Coronary artery (tissue), 2 donors: ENCODE data around the gene KBTBD4.
"Not testable (repeated sequence)": the region's sequence is repeated elsewhere in the genome, so short reads cannot be mapped to it uniquely, and the experiment has no call there.

Experiments used
- DNase-seq: peaks from one replicate; pipeline ENCODE4 v3.0.0-alpha.2; 2017; ENCODE audit warnings: low spot score
- H3K27ac ChIP-seq, 2 donors: fragments of 200-600 bp; sonication (generic); one replicate each; pipeline ENCODE4 v1.5.1; 2016 to 2019
- H3K4me3 ChIP-seq: fragments of 200-600 bp; sonication (generic); 2 replicates; pipeline ENCODE4 v1.5.1; 2016; ENCODE audit warnings: mild to moderate bottlenecking, moderate library complexity
- TF ChIP-seq, protein P1 (sequence below): fragments of 200-600 bp; sonication (generic); IDR thresholded peaks from one replicate; pipeline ENCODE4 v1.5.1; 2019; ENCODE audit warnings: antibody characterized with exemption

Gene KBTBD4

DNA sequence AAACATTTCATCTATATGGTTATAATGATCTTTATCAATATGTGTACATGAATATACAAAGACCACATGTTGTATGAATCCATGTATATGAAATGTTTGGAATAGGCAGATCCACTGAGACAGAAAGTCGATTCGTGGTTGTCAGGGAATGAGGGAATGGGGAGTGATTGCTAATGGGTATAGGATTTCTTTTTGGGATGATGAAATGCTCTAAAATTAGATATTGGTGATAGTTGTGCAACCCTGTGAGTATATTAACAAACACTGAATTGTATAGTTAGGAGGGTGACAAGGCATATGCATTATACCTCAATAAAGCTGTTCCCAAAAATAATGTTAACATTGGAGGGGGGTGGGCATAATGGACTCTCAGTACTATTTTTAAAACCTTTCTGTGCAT is 18.3 kb downstream of the KBTBD4 start:
- H3K4me3 ChIP-seq, result no peak overlapping the region
- TF ChIP-seq, protein P1, sequence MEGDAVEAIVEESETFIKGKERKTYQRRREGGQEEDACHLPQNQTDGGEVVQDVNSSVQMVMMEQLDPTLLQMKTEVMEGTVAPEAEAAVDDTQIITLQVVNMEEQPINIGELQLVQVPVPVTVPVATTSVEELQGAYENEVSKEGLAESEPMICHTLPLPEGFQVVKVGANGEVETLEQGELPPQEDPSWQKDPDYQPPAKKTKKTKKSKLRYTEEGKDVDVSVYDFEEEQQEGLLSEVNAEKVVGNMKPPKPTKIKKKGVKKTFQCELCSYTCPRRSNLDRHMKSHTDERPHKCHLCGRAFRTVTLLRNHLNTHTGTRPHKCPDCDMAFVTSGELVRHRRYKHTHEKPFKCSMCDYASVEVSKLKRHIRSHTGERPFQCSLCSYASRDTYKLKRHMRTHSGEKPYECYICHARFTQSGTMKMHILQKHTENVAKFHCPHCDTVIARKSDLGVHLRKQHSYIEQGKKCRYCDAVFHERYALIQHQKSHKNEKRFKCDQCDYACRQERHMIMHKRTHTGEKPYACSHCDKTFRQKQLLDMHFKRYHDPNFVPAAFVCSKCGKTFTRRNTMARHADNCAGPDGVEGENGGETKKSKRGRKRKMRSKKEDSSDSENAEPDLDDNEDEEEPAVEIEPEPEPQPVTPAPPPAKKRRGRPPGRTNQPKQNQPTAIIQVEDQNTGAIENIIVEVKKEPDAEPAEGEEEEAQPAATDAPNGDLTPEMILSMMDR, result no peak
- no peak overlapping the region for H3K27ac ChIP-seq
- no peak for DNase-seq

- TF ChIP-seq, protein P1, result no peak
- Histone ChIP-seq H3K4me3 (no peak overlapping the region), H3K27ac (no peak overlapping the region)
- no peak for DNase-seq
Measured at GRCh38 chr11:47558695-47559094, 20.1 kb downstream of the KBTBD4 start.

DNA sequence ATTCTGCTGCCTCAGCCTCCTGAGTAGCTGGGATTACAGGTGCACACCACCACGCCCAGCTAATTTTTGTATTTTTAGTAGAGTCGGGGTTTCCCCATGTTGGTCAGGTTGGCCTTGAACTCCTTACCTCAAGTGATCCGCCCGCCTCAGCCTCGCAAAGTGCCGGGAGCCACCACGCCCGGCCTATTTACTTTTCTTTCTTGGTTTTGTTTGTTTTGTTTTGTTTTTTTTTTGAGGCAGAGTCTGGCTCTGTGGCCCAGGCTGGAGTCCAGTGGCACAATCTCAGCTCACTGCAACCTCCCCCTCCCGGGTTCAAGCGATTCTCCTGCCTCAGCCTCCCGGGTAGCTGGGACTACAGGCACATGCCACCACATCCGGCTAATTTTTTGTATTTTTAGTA is 21.8 kb downstream of the KBTBD4 start:
- H3K4me3 ChIP-seq, DNase-seq, H3K27ac ChIP-seq: not testable (repeated sequence)

DNA sequence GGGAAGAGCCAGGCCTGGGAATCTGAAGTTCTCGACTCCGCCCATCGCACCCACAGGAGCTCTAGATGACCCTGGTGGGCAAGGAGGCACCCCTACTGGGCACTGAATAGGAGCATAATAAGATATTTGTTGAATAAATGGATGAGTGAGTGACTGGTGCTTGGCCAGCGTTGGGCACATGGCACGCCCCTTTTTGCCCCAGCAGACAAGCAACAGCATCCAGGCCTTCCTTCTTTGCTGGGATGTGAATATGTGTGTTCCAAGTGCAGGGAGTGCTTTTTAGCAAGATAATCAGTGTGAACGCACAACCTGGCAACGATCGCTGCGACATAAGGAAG is 25.4 kb downstream of the KBTBD4 start:
- peak overlapping the region; percentile 94 to 96 for H3K27ac ChIP-seq
- DNase-seq, result no peak
- peak overlapping the region; percentile 92 for H3K4me3 ChIP-seq
- TF ChIP-seq, protein P1, result no peak

DNA sequence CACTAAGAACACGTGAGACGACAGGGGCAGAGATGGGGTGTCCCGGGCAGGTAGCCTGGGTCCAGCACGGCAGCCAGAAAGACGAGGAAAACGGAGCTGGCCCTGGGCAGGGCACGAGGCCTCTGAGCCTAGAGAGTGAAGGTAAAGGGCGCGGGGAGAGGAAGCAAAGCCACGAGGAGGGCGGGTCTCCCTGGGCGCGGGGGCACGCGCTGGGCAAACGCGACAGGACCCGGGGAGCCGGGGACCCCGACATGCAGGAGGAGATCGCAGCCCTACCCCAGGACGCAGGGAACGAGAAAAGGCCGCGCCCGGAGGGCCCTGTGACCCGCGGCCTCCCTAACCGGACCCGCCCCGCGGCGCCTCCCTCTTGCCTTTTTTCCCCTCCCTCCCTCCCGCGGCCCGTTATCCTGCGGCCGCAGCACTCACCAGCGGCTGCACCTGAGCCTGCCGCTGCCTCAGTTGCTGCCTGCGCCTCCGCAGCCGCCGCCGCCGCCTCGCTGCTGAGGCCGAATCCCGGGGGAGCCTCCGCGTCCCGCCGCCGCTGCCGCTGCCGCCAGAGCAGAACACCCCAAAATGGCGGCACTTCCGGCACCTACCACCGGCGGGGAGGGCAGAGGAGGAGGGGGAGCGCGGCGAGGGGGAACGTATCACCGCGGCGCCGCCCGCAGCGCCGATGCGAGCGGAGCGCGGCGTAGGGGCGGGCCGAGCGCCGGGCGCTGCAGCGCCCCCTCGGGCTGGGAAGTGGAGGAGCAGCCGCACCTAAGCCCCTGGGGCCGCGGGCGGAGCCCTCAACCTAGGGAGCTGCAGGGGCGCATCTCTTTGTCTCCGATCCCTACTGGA is 26.0 kb downstream of the KBTBD4 start, which contains the start of gene CELF1:
CELF1 (minus strand) TSS at position 567 of the 840 bp plus-strand sequence. CDS start 53,609 bp downstream, outside the sequence.
- H3K27ac ChIP-seq, result peak within 1 kb of the TSS; percentile 94 to 96

GRCh38 chr11:47552056-47552565 is 26.7 kb downstream of the KBTBD4 start:
- TF ChIP-seq, protein P1, result no peak
- Histone ChIP-seq H3K27ac (peak overlapping the region; percentile 94 to 96), H3K4me3 (peak overlapping the region; percentile 92)
- DNase-seq, result no peak

More for the DNA sequence above, 26.0 kb downstream of the KBTBD4 start, which contains the start of gene CELF1:
- DNase-seq, result peak; percentile 91
- TF ChIP-seq, protein P1, result peak; percentile 91
- peak within 1 kb of the TSS; percentile 92 for H3K4me3 ChIP-seq

- peak overlapping the region; percentile 92 for H3K4me3 ChIP-seq
- TF ChIP-seq, protein P1, result no peak
- peak overlapping the region in 1 of 2 donors; percentile 94 for H3K27ac ChIP-seq
- no peak for DNase-seq
Measured at GRCh38 chr11:47551086-47551485, 27.7 kb downstream of the KBTBD4 start.
